ENCODE measurements around the gene ZBTB45. TPM values are rescaled to one million over a fixed set of nuclear protein-coding genes. Genes with fewer than 3 reads are reported as not detected.

The ZBTB45 gene
- total and polyA plus RNA-seq, 9 of the 15 experiments (the other 6 are each of a cell fraction or from before 2014, with no cell fraction given) = 0.08 to 16.1 (median 1.8) TPM

DNA sequence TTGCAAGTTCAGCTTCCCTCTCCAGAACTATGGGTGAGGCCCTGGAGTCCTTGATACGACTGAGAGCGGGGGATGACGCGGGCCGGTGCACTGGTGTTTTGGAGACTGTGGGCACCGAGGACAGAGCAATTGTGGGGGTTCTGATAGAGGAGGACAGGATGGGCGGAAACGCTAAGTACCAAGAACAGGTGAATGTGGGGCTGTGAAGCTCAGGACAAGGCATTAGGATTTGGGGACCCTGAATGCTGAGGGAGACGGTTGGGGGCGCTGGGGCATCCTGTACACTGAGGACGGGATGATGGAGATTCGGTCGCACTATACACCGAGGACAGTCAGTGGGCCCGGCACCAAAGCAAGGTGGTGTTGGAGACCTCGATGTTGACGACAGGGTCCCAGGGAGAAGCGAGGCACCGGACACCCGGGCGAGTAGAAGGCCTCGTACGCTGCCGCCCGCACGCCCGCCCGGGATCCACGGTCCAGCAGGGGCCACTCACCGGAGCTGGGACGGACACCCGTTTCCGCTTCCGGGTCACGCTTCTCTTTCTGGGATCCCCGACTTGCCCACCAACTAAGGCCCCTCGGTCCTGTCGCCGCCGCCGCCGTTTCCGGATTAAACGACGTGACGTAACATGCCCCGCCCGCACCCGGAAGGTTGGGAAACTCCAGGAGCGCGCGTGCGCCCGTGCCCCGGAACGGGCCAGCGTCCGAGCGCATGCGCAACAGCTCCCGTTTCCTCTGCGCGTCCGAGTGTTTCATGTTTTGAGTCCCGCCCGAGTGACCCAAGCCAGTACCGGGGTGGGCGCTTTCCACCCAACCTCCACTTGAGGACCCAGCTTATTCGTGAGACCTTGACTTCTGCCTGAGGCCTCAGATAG lies 35.1 kb upstream of the ZBTB45 start, which contains the start of gene CHMP2A (continued):
- no peak for TF ChIP-seq CHAMP1 (IDR thresholded peaks at IDR 0.05)
- TF ChIP-seq RBBP5 (IDR thresholded peaks at IDR 0.05; ENCODE audit: borderline replicate concordance, insufficient read depth, low read length, poor library complexity, severe bottlenecking) = peak; percentile 84
- no peak for TF ChIP-seq BRD9 (IDR thresholded peaks at IDR 0.05; ENCODE audit: low read depth, partially characterized antibody)
- TF ChIP-seq ZBTB9 (CRISPR knock-in tag; IDR thresholded peaks at IDR 0.05) = peak; percentile 91
- no peak for TF ChIP-seq CSDE1 (IDR thresholded peaks at IDR 0.05)
- no peak for TF ChIP-seq GATA2 (CRISPR knock-in tag; IDR thresholded peaks at IDR 0.05)
- no peak for TF ChIP-seq ZNF274 (IDR thresholded peaks at IDR 0.05; ENCODE audit: borderline replicate concordance, low read depth, low read length)
- TF ChIP-seq, protein P1, sequence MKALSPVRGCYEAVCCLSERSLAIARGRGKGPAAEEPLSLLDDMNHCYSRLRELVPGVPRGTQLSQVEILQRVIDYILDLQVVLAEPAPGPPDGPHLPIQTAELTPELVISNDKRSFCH (CRISPR knock-in tag; IDR thresholded peaks at IDR 0.05) = no peak
- TF ChIP-seq, protein P1 (tag; IDR thresholded peaks at IDR 0.05) = peak; percentile 38; the same call in 1 of the 2 replicates
- TF ChIP-seq TRIM28 (IDR thresholded peaks at IDR 0.05) = no peak
- no peak for TF ChIP-seq ZNF512 (tag; IDR thresholded peaks at IDR 0.05)
- peak; percentile 70; the same call in 1 of the 2 replicates for TF ChIP-seq ZNF830 (CRISPR knock-in tag; IDR thresholded peaks at IDR 0.05)
- TF ChIP-seq RFX5 (IDR thresholded peaks at IDR 0.05; ENCODE audit: low read depth, low read length) = 0 out of 2 replicates have a peak, but pooled peaks have one; percentile 47
- no peak for TF ChIP-seq ZNF24 (IDR thresholded peaks at IDR 0.05)
- peak; percentile 93 for TF ChIP-seq E2F8 (IDR thresholded peaks at IDR 0.05; ENCODE audit: low read depth, partially characterized antibody)
- TF ChIP-seq THRAP3 (IDR thresholded peaks at IDR 0.05; ENCODE audit: borderline replicate concordance) = no peak; the same call in 1 of the 2 replicates
- TF ChIP-seq TEAD1 (CRISPR knock-in tag; IDR thresholded peaks at IDR 0.05) = peak; percentile 37 to 55; a peak in 1 of 4 replicates
- no peak for TF ChIP-seq TEAD2 (tag; IDR thresholded peaks at IDR 0.05)
- peak; percentile 99 for TF ChIP-seq POLR2AphosphoS2 (IDR thresholded peaks at IDR 0.05; ENCODE audit: low read length)

Data from K562 (cell line).